Mucosa of descending colon (tissue), 3 donors: ENCODE measurements around the gene SLC29A2. TPM values are rescaled to one million over a fixed set of nuclear protein-coding genes. Genes with fewer than 3 reads are reported as not detected.

Source experiments
- ATAC-seq: fragments of 200-7000 bp; cut with Tn5 transposase; one replicate; pipeline ENCODE4 v1.9.1; 2020; ENCODE audit warnings: mild to moderate bottlenecking, moderate library complexity
- DNase-seq, 3 donors: peaks; one replicate each; pipeline ENCODE4 v3.0.0-alpha.2; 2020
- H3K36me3 ChIP-seq: fragments of 200-600 bp; one replicate; pipeline ENCODE4 v1.8.0; 2021; ENCODE audit warnings: low read depth, mild to moderate bottlenecking
- H3K4me1 ChIP-seq: fragments of 200-600 bp; one replicate; pipeline ENCODE4 v1.8.0; 2021; ENCODE audit warnings: low read depth, mild to moderate bottlenecking
- H3K4me3 ChIP-seq: fragments of 200-600 bp; one replicate; pipeline ENCODE4 v1.8.0; 2021; ENCODE audit warnings: mild to moderate bottlenecking
- H3K9me3 ChIP-seq: fragments of 200-600 bp; one replicate; pipeline ENCODE4 v1.8.0; 2021; ENCODE audit warnings: mild to moderate bottlenecking
- CTCF ChIP-seq: fragments of 200-600 bp; IDR thresholded peaks from one replicate; pipeline ENCODE4 v1.8.0; 2022; ENCODE audit warnings: antibody characterized with exemption, mild to moderate bottlenecking
- intact Hi-C, 2 donors: fragments of 100-400 bp; cut with DNase I in 1 of 2; cut with micrococcal nuclease in 1 of 2; formaldehyde crosslinking; loops; one replicate each; pipeline versions ENCODE4 v1.11.0 to v1.11.1; 2022; cut with DNase I, micrococcal nuclease
- long read RNA-seq, 2 donors: library from polyadenylated mRNA; unstranded; transcript quantifications; one replicate each; pipeline ENCODE4 v2.0.0, GENCODE V29; 2019 to 2021
- total RNA-seq, 3 donors: library from RNA; stranded (reverse); fragmentation: NEBNext Ultra II Directional in 2 of 3; extraction: Animal tissue kit (Norgen Biotek cat#: 25700) in 2 of 3; gene quantifications; one replicate each; pipeline versions ENCODE4 v1.2.1 to v1.2.4, GENCODE V29; 2021 to 2023
- donor health status: DM: no; HTN: no; CAD: no; lungs with moderate emphysema.
- donor health status: DM: no; HTN: no; CAD: no.
- donor health status: DM: no; HTN: yes; CAD: no.

The SLC29A2 gene
- total RNA-seq: 10 to 100 TPM; 10.3 to 22.6 (median 14.9) TPM
- long read RNA-seq, donor 1, partial matches to known transcripts: 8 of 28 reads
- long read RNA-seq, donor 1, other reads (novel, unspliced or antisense): 15 of 28 reads
- long read RNA-seq, donor 2, partial matches to known transcripts: 2 of 5 reads
- long read RNA-seq, donor 2, other reads (novel, unspliced or antisense): 0 of 5 reads

GRCh38 chr11:66371627-66372415, at the start of gene SLC29A2:
Gene SLC29A2 (minus strand): TSS chr11:66371760. CDS start chr11:66371591, 169 bp downstream.
- intact Hi-C loops: no loop called here
- no peak for TF ChIP-seq CTCF

GRCh38 chr11:66420671-66421476, 49.3 kb upstream of the SLC29A2 start, which contains the start of gene NPAS4:
Gene NPAS4 (plus strand): TSS chr11:66421035. CDS start chr11:66421180, 145 bp downstream.
- intact Hi-C loops: no loop called here
- no peak for TF ChIP-seq CTCF
- no peaks in the 10 kb centered on the region for H3K36me3 ChIP-seq
- ATAC-seq (no peak), DNase-seq (no peak)
- H3K9me3 ChIP-seq: no peaks in the 10 kb centered on the region
- peaks cover 4% of the 10 kb centered on the region for H3K4me1 ChIP-seq
- no peak within 1 kb of the TSS for H3K4me3 ChIP-seq

More at GRCh38 chr11:66371627-66372415, at the start of gene SLC29A2:
- no peaks in the 10 kb centered on the region for H3K9me3 ChIP-seq
- DNase-seq (peak; percentile 83 to 91 (median 91)), ATAC-seq (peak; percentile 82)
- peak within 1 kb of the TSS; percentile 46 for H3K4me3 ChIP-seq
- peaks cover 3% of the 10 kb centered on the region for H3K4me1 ChIP-seq
- H3K36me3 ChIP-seq: no peaks in the 10 kb centered on the region

GRCh38 chr11:66419825-66420224, 48.3 kb upstream of the SLC29A2 start:
- ATAC-seq (no peak), DNase-seq (no peak)
- Histone ChIP-seq H3K4me1 (peaks cover 4% of the 10 kb centered on the region), H3K4me3 (no peak overlapping the region), H3K36me3 (no peaks in the 10 kb centered on the region), H3K9me3 (no peaks in the 10 kb centered on the region)
- intact Hi-C loops: loop anchor here (10.0 kb wide), 2 partner anchors 255 to 265 kb away; partner anchors contain the start of gene RBM4B (in 1 of the 2)
- TF ChIP-seq CTCF: no peak

- Histone ChIP-seq H3K36me3 (no peaks in the 10 kb centered on the region), H3K4me3 (no peak overlapping the region), H3K4me1 (peaks cover 4% of the 10 kb centered on the region), H3K9me3 (no peaks in the 10 kb centered on the region)
- DNase-seq: no peak
- ATAC-seq: no peak
- no peak for TF ChIP-seq CTCF
- intact Hi-C loops: loop anchor here (10.0 kb wide), 2 partner anchors 256 to 266 kb away; partner anchors contain the start of gene RBM4B (in 1 of the 2)
These were observed 47.4 kb upstream of the SLC29A2 start for GRCh38 chr11:66418986-66419308.

GRCh38 chr11:66418168-66418985, 46.8 kb upstream of the SLC29A2 start:
- intact Hi-C loops: loop anchor here (10.0 kb wide), 2 partner anchors 256 to 266 kb away; partner anchors contain the start of gene RBM4B (in 1 of the 2)
- H3K4me1 ChIP-seq: peaks cover 4% of the 10 kb centered on the region
- no peak for TF ChIP-seq CTCF

More at GRCh38 chr11:66418168-66418985, 46.8 kb upstream of the SLC29A2 start:
- no peak overlapping the region for H3K4me3 ChIP-seq
- DNase-seq: peak in 2 of 3 donors; percentile 68 to 74
- ATAC-seq: peak; percentile 19
- no peaks in the 10 kb centered on the region for H3K9me3 ChIP-seq
- no peaks in the 10 kb centered on the region for H3K36me3 ChIP-seq
